IMR-90 (cell line): ENCODE measurements around the gene ACTN1. TPM values are rescaled to one million over a fixed set of nuclear protein-coding genes. Genes with fewer than 3 reads are reported as not detected.

Source experiments
- ATAC-seq: fragments of 200-7000 bp; cut with Tn5 transposase; 2 replicates; pipeline ENCODE4 v1.9.1; 2020; ENCODE audit warnings: low read depth, mild to moderate bottlenecking, moderate library complexity
- BruUV-seq: library from RNA; stranded (reverse); fragments of 400-500 nt; replicated peaks from 2 replicates; lab custom pipeline; 2021; lab: Mats Ljungman, UMichigan
- CTCF ChIA-PET: fragments of 300-600 bp; formaldehyde crosslinking; extraction: SDS; loops from one replicate; lab custom pipeline; 2021; ENCODE audit warnings: antibody characterized with exemption; lab: Yijun Ruan, JAX
- POLR2A ChIA-PET: fragments of 300-600 bp; sonication (Branson Sonifier 250); formaldehyde crosslinking; loops from one replicate; lab custom pipeline; 2022; ENCODE audit warnings: antibody characterized with exemption; ENCODE audit not compliant: unreplicated experiment; lab: Charles Lee
- DNase-seq: peaks from one replicate; pipeline ENCODE4 v3.0.0; 2013
- H2AFZ ChIP-seq: replicated peaks from 2 replicates; pipeline ENCODE3; 2013; ENCODE audit warnings: low read length, mild to moderate bottlenecking; ENCODE audit not compliant: poor library complexity
- H2AK5ac ChIP-seq: 2 replicates; pipeline ENCODE4 v1.6.1; 2013; ENCODE audit warnings: low read depth, low read length, inconsistent platforms
- H2AK9ac ChIP-seq: replicated peaks from 2 replicates; pipeline ENCODE3; 2013; ENCODE audit warnings: mild to moderate bottlenecking, low read depth, low read length, moderate library complexity; ENCODE audit not compliant: poor library complexity
- H2BK120ac ChIP-seq: 2 replicates; pipeline ENCODE4 v1.6.1; 2013; ENCODE audit warnings: low read depth, low read length, inconsistent platforms
- H2BK15ac ChIP-seq: 3 replicates; pipeline ENCODE4 v1.6.1; 2013; ENCODE audit warnings: low read depth, low read length, inconsistent platforms
- H2BK20ac ChIP-seq: 2 replicates; pipeline ENCODE4 v1.6.1; 2013; ENCODE audit warnings: low read depth, mild to moderate bottlenecking, inconsistent platforms, low read length, moderate library complexity
- H2BK5ac ChIP-seq: 2 replicates; pipeline ENCODE4 v1.6.1; 2013; ENCODE audit warnings: mild to moderate bottlenecking, low read depth, low read length, inconsistent platforms; ENCODE audit not compliant: poor library complexity, severe bottlenecking
- H3K14ac ChIP-seq: replicated peaks from 2 replicates; pipeline ENCODE4 v1.6.1; 2013; ENCODE audit warnings: low read depth, low read length, inconsistent platforms
- H3K18ac ChIP-seq: 2 replicates; pipeline ENCODE4 v1.6.1; 2013; ENCODE audit warnings: low read depth, low read length, control low read depth
- H3K23ac ChIP-seq: 2 replicates; pipeline ENCODE4 v1.6.1; 2013; ENCODE audit warnings: low read depth, low read length, inconsistent platforms
- H3K27ac ChIP-seq: 2 replicates; pipeline ENCODE4 v1.5.1; 2013; ENCODE audit warnings: mild to moderate bottlenecking, control low read depth, low read length; ENCODE audit not compliant: insufficient read depth
- H3K27me3 ChIP-seq: 2 replicates; pipeline ENCODE4 v1.6.1; 2013; ENCODE audit warnings: low read length; ENCODE audit not compliant: control insufficient read depth, insufficient read depth
- H3K36me3 ChIP-seq: 2 replicates; pipeline ENCODE4 v1.6.1; 2013; ENCODE audit warnings: low read length, mixed read lengths; ENCODE audit not compliant: control insufficient read depth, insufficient read depth
- H3K4ac ChIP-seq: 2 replicates; pipeline ENCODE4 v1.6.1; 2013; ENCODE audit warnings: low read depth, low read length, inconsistent platforms
- H3K4me1 ChIP-seq: 2 replicates; pipeline ENCODE4 v1.6.1; 2013; ENCODE audit warnings: low read length, mixed read lengths; ENCODE audit not compliant: control insufficient read depth, insufficient read depth
- H3K4me2 ChIP-seq: 2 replicates; pipeline ENCODE4 v1.6.1; 2013; ENCODE audit warnings: low read depth, mild to moderate bottlenecking, control low read depth, low read length, moderate library complexity
- H3K4me3 ChIP-seq: 2 replicates; pipeline ENCODE4 v1.5.1; 2013; ENCODE audit warnings: low read depth, mild to moderate bottlenecking, control low read depth, low read length, moderate library complexity; ENCODE audit not compliant: insufficient read depth
- H3K56ac ChIP-seq: 2 replicates; pipeline ENCODE4 v1.6.1; 2013; ENCODE audit warnings: low read length, inconsistent platforms; ENCODE audit not compliant: insufficient read depth; ENCODE audit errors: extremely low read depth
- H3K79me1 ChIP-seq, 2 experiments: 2 replicates each; pipeline ENCODE4 v1.6.1; 2013; ENCODE audit warnings: low read length in 2 of 2, inconsistent platforms in 1 of 2, low read depth in 1 of 2
- H3K9ac ChIP-seq: 2 replicates; pipeline ENCODE4 v1.6.1; 2013; ENCODE audit warnings: low read depth, low read length, control low read depth
- H3K9me1 ChIP-seq: 2 replicates; pipeline ENCODE4 v1.6.1; 2013; ENCODE audit warnings: low read length, inconsistent platforms; ENCODE audit not compliant: insufficient read depth
- H3K9me3 ChIP-seq: 2 replicates; pipeline ENCODE4 v1.6.1; 2013; ENCODE audit warnings: low read length; ENCODE audit not compliant: control insufficient read depth, insufficient read depth
- H4K20me1 ChIP-seq: 2 replicates; pipeline ENCODE4 v1.6.1; 2013; ENCODE audit warnings: low read length, inconsistent platforms; ENCODE audit not compliant: insufficient read depth
- H4K5ac ChIP-seq: 2 replicates; pipeline ENCODE4 v1.6.1; 2013; ENCODE audit warnings: mild to moderate bottlenecking, low read depth, low read length, control low read depth
- H4K8ac ChIP-seq, 2 experiments: 2 replicates each; pipeline ENCODE4 v1.6.1; 2013; ENCODE audit warnings: low read depth in 2 of 2, low read length in 2 of 2, control low read depth in 1 of 2, inconsistent platforms in 1 of 2
- H4K91ac ChIP-seq: 2 replicates; pipeline ENCODE4 v1.6.1; 2013; ENCODE audit warnings: low read depth, low read length, inconsistent platforms; ENCODE audit not compliant: insufficient read depth
- CEBPB ChIP-seq: IDR thresholded peaks from 2 replicates; pipeline ENCODE4 v1.6.1; 2012; ENCODE audit warnings: low read depth, low read length, improper control_type of control experiment
- CHD1 ChIP-seq: IDR thresholded peaks from 2 replicates; pipeline ENCODE4 v1.6.1; 2012; ENCODE audit warnings: low read depth, low read length, improper control_type of control experiment
- FOS ChIP-seq: fragments of 150-350 bp; IDR thresholded peaks from 2 replicates; pipeline ENCODE4 v1.6.1; 2016; ENCODE audit warnings: low read depth, low read length
- MAFK ChIP-seq: IDR thresholded peaks from 2 replicates; pipeline ENCODE4 v1.6.1; 2012; ENCODE audit warnings: low read depth, low read length, improper control_type of control experiment
- MXI1 ChIP-seq: IDR thresholded peaks from 2 replicates; pipeline ENCODE4 v1.6.1; 2012; ENCODE audit warnings: low read depth, mild to moderate bottlenecking, low read length, moderate library complexity, borderline replicate concordance
- NFE2L2 ChIP-seq: fragments of 150-350 bp; IDR thresholded peaks from 2 replicates; pipeline ENCODE4 v1.6.1; 2016; ENCODE audit warnings: low read depth, mild to moderate bottlenecking, low read length
- RAD21 ChIP-seq: IDR thresholded peaks from 2 replicates; pipeline ENCODE4 v1.6.1; 2012; ENCODE audit warnings: low read length, improper control_type of control experiment
- RCOR1 ChIP-seq: IDR thresholded peaks from 2 replicates; pipeline ENCODE4 v1.6.1; 2012; ENCODE audit warnings: mild to moderate bottlenecking, low read length, improper control_type of control experiment; ENCODE audit not compliant: insufficient replicate concordance
- SMC3 ChIP-seq: fragments of 150-350 bp; IDR thresholded peaks from 2 replicates; pipeline ENCODE4 v1.6.1; 2016; ENCODE audit warnings: low read depth, mild to moderate bottlenecking, antibody characterized with exemption, low read length, moderate library complexity
- WGBS, 2 experiments: methylation state at CpG; one replicate each; pipeline versions ENCODE4 v1.1.5 to v1.1.7; 2013; ENCODE audit warnings: missing lambda C conversion rate in 2 of 2; ENCODE audit not compliant: insufficient read length in 1 of 2; ENCODE audit errors: extremely low coverage in 2 of 2; 5-methylcytosine and 5-hydroxymethylcytosine counted together
- dilution Hi-C: fragments of 300-500 bp; cut with HindIII; formaldehyde crosslinking; loops from one replicate; pipeline ENCODE4 v1.14.3; 2018; ENCODE audit warnings: low sequenced_read_pairs; ENCODE audit not compliant: unreplicated experiment
- in situ Hi-C: fragments of 300-500 bp; cut with MboI; formaldehyde crosslinking; loops from 3 replicates; pipeline ENCODE4 v1.14.3; 2019; ENCODE audit warnings: low sequenced_read_pairs, inconsistent platforms, mixed read lengths
- intact Hi-C: fragments of 100-400 bp; cut with micrococcal nuclease; formaldehyde crosslinking; loops from 2 replicates; pipeline ENCODE4 v1.10.0; 2022
- polyA plus RNA-seq, 3 experiments: library from polyadenylated mRNA; depleted of rRNA; stranded (reverse); fragments of >200 nt; gene quantifications; 2 replicates each; pipeline ENCODE4 v1.2.3, GENCODE V29; 2012; ENCODE audit warnings: low replicate concordance in 1 of 3
- total RNA-seq: library from RNA; depleted of rRNA; stranded (reverse); fragments of >200 nt; gene quantifications from 2 replicates; pipeline ENCODE4 v1.2.3, GENCODE V29; 2012
- TF ChIP-seq, protein P1 (sequence below): fragments of 150-350 bp; IDR thresholded peaks from 2 replicates; pipeline ENCODE4 v1.6.1; 2016; ENCODE audit warnings: low read depth, mild to moderate bottlenecking, low read length, moderate library complexity, borderline replicate concordance
- TF ChIP-seq, protein P2 (sequence below): conservative IDR thresholded peaks from 2 replicates; pipeline ENCODE4 v1.5.1; 2012; ENCODE audit warnings: mild to moderate bottlenecking, low read depth, low read length, improper control_type of control experiment

Gene ACTN1
- total and polyA plus RNA-seq, 2 of the 4 experiments (the other 2 are of a cell fraction): 684 to 766 TPM

DNA sequence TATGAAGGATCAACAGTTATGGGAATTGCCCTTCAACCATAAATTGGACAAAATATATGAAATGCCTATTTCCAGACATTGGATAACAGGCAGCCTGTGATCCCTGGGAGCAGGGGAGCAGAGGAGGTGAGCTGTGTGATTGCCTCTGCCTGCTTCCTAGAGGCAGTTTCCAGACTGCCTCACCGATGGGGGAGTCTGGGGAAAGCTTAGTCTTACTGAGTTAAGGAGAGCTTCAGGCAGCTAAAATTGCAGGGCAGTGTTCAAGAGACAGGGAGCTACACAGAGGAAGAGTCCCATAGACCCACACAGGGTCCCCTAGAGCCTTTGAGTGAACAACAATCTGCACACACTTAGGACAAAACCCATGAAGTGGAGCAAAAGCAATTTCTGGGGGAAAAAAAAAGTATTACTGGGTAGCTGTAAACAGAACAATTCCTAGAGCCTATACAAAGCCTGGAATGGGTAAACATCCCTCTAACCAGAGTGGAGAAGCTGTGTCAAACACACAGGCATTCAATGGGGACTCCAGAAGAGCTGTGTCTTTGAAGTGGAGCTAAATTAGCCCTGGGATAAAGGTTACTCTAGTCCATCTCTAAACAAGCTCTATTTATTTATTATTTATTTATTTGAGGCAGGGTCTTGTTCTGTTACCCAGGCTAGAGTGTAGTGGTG, 48.3 kb upstream of the ACTN1 start:
- Histone ChIP-seq H4K8ac (no peak overlapping the region), H3K14ac (peak overlapping the region; percentile 51; the same call in 1 of the 2 replicates), H3K18ac (peak overlapping the region; percentile 6), H3K4me3 (no peak overlapping the region), H3K27ac (no peak overlapping the region), H3K4me1 (peaks cover 3% of the 10 kb centered on the region), H3K23ac (no peak overlapping the region), H3K9me3 (no peaks in the 10 kb centered on the region), H3K56ac (no peak overlapping the region), H2AFZ (peak overlapping the region; percentile 35), H2AK9ac (no peak overlapping the region), H3K27me3 (0 out of 2 replicates have a peak, but pooled peaks cover 2% of the 10 kb centered on the region), H3K4ac (peak overlapping the region; percentile 11; the same call in 1 of the 2 replicates), H3K9ac (no peak overlapping the region), H2BK5ac (no peak overlapping the region), H4K20me1 (no peaks in the 10 kb centered on the region), H4K91ac (no peak overlapping the region; the same call in 1 of the 2 replicates), H2AK5ac (peak overlapping the region; percentile 55; the same call in 1 of the 2 replicates), H3K9me1 (no peaks in the 10 kb centered on the region), H2BK20ac (peak overlapping the region; percentile 21; the same call in 1 of the 2 replicates), H4K5ac (0 out of 2 replicates have a peak overlapping the region, but pooled peaks have one; percentile 4), H2BK120ac (no peak overlapping the region), H3K4me2 (peak overlapping the region; percentile 53), H2BK15ac (peak overlapping the region; percentile 20; the same call in 1 of the 3 replicates), H3K79me1 (no peaks in the 10 kb centered on the region), H3K36me3 (no peaks in the 10 kb centered on the region)
- dilution Hi-C loops: no loop called here
- WGBS, 2 experiments: no CpG with 5 or more reads among the region's 1 CpG
- DNase-seq (no peak), ATAC-seq (peak; percentile 98)
- BruUV-seq: no TSS peak
- POLR2A ChIA-PET: no interaction called here
- CTCF ChIA-PET: interaction anchor here (1.5 kb wide), 1 partner anchor 80 kb away, joined by 3 read pairs; no protein-coding TSS in a partner anchor
- in situ Hi-C loops: no loop called here
- no peak for TF ChIP-seq MXI1
- TF ChIP-seq CEBPB: no peak
- TF ChIP-seq RAD21: no peak
- TF ChIP-seq, protein P1, sequence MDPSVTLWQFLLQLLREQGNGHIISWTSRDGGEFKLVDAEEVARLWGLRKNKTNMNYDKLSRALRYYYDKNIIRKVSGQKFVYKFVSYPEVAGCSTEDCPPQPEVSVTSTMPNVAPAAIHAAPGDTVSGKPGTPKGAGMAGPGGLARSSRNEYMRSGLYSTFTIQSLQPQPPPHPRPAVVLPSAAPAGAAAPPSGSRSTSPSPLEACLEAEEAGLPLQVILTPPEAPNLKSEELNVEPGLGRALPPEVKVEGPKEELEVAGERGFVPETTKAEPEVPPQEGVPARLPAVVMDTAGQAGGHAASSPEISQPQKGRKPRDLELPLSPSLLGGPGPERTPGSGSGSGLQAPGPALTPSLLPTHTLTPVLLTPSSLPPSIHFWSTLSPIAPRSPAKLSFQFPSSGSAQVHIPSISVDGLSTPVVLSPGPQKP: no peak
- TF ChIP-seq FOS: no peak
- no peak for TF ChIP-seq RCOR1
- TF ChIP-seq MAFK: no peak
- TF ChIP-seq CHD1: no peak
- no peak for TF ChIP-seq SMC3
- TF ChIP-seq, protein P2, sequence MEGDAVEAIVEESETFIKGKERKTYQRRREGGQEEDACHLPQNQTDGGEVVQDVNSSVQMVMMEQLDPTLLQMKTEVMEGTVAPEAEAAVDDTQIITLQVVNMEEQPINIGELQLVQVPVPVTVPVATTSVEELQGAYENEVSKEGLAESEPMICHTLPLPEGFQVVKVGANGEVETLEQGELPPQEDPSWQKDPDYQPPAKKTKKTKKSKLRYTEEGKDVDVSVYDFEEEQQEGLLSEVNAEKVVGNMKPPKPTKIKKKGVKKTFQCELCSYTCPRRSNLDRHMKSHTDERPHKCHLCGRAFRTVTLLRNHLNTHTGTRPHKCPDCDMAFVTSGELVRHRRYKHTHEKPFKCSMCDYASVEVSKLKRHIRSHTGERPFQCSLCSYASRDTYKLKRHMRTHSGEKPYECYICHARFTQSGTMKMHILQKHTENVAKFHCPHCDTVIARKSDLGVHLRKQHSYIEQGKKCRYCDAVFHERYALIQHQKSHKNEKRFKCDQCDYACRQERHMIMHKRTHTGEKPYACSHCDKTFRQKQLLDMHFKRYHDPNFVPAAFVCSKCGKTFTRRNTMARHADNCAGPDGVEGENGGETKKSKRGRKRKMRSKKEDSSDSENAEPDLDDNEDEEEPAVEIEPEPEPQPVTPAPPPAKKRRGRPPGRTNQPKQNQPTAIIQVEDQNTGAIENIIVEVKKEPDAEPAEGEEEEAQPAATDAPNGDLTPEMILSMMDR: no peak
- no peak for TF ChIP-seq NFE2L2
- intact Hi-C loops: no loop called here
